ENCODE measurements around the gene CAPNS2. TPM values are rescaled to one million over a fixed set of nuclear protein-coding genes. Genes with fewer than 3 reads are reported as not detected.

Gene CAPNS2
- total and polyA plus RNA-seq, 9 donors, result 0.53 to 1.4 (median 0.69) TPM; not detected in 4

DNA sequence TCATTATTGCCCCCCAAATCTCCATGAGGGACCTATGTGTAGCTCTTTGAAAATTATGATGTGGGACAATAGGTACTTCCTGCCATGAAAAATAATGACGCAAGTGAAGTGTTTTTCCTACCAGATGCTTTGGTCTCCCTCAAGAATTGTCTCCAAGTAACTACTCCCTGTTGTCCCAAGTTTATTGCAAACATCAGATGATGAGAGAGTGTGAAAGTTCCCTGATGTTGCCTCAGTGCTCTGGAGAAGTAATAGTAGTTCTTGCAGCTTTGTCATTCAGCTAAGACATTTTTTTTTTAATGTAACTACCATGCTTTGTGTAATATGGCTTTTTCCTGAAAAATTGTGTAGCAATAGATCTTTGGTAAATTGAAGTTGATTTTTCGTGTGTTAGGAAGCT lies 37.5 kb upstream of the CAPNS2 start:
- no peak overlapping the region for H3K4me3 ChIP-seq
- no peaks in the 10 kb centered on the region for H3K36me3 ChIP-seq
- no peak overlapping the region for H3K27ac ChIP-seq
- no peaks in the 10 kb centered on the region for H3K4me1 ChIP-seq (ENCODE audit: insufficient read depth)
- intact Hi-C loops (cut with DNase I), result no loop called here
- TF ChIP-seq, protein P1, sequence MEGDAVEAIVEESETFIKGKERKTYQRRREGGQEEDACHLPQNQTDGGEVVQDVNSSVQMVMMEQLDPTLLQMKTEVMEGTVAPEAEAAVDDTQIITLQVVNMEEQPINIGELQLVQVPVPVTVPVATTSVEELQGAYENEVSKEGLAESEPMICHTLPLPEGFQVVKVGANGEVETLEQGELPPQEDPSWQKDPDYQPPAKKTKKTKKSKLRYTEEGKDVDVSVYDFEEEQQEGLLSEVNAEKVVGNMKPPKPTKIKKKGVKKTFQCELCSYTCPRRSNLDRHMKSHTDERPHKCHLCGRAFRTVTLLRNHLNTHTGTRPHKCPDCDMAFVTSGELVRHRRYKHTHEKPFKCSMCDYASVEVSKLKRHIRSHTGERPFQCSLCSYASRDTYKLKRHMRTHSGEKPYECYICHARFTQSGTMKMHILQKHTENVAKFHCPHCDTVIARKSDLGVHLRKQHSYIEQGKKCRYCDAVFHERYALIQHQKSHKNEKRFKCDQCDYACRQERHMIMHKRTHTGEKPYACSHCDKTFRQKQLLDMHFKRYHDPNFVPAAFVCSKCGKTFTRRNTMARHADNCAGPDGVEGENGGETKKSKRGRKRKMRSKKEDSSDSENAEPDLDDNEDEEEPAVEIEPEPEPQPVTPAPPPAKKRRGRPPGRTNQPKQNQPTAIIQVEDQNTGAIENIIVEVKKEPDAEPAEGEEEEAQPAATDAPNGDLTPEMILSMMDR (IDR thresholded peaks at IDR 0.05), result no peak
- TF ChIP-seq EP300 (IDR thresholded peaks at IDR 0.05) (no peak), POLR2A (IDR thresholded peaks at IDR 0.05) (no peak)
- H3K27me3 ChIP-seq, result no peaks in the 10 kb centered on the region
- 74 to 77% (median 77%) methylated on average over 2 of the region's 2 CpGs for WGBS, 3 donors
- H3K9me3 ChIP-seq, result no peaks in the 10 kb centered on the region
- DNase-seq, result no peak

DNA sequence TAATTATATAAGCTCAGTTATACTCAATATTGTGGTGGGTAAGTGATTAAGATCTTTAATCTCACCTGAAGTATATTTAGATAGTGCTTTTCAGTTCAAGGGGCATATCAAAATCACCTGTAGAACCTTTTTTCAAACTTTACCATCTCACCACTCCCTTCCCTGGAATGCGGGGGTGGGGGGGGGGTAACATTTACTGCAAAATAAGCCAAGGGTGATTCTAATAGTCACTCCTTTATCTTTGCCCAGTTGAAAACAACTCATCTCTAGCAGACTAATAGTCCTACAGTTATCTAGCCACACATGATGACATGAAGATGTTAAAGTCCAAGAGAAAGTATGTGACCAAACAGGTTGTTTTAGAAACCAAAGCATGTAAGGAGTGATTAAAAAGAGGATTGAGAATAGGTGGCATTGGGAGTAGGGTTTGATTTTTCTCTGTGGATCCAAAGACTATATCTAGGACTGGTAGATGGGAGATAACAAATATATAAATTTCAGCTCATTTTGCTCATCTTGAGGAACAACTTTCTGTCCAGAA lies 36.1 kb upstream of the CAPNS2 start:
- TF ChIP-seq POLR2A (IDR thresholded peaks at IDR 0.05) (no peak), EP300 (IDR thresholded peaks at IDR 0.05) (no peak)
- TF ChIP-seq, protein P1 (IDR thresholded peaks at IDR 0.05), result no peak
- Histone ChIP-seq H3K36me3 (no peaks in the 10 kb centered on the region), H3K27me3 (no peaks in the 10 kb centered on the region), H3K9me3 (no peaks in the 10 kb centered on the region), H3K4me3 (no peak overlapping the region), H3K27ac (no peak overlapping the region), H3K4me1 (ENCODE audit: insufficient read depth) (no peaks in the 10 kb centered on the region)
- no peak for DNase-seq
- 89 to 100% (median 95%) methylated on average over 1 of the region's 1 CpG for WGBS, 3 donors
- intact Hi-C loops (cut with DNase I), result no loop called here

DNA sequence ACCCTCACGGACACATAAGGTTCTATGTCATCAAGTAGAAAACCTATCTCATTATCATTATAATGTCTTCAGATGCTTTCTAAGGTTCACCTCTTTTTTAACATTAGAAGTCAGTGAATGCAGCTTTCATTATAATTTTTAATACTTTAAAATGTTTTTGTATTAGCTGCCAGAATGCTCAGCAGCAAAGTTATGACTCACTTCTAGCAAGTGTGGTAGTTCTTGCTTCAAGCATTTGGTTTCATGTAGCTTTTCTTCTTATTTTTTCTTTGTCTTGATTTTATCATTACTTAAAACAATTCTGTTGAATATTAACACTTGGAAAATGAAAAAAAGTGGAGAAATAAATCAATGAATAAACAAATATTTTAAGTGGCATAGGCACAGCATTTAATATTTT lies 34.3 kb upstream of the CAPNS2 start:
- Histone ChIP-seq H3K27ac (no peak overlapping the region), H3K36me3 (no peaks in the 10 kb centered on the region), H3K27me3 (no peaks in the 10 kb centered on the region), H3K4me1 (ENCODE audit: insufficient read depth) (no peaks in the 10 kb centered on the region), H3K4me3 (no peak overlapping the region), H3K9me3 (no peaks in the 10 kb centered on the region)
- intact Hi-C loops (cut with DNase I), result no loop called here
- 76 to 85% (median 84%) methylated on average over 1 of the region's 1 CpG for WGBS, 3 donors
- TF ChIP-seq EP300 (IDR thresholded peaks at IDR 0.05) (no peak), POLR2A (IDR thresholded peaks at IDR 0.05) (no peak)
- TF ChIP-seq, protein P1 (IDR thresholded peaks at IDR 0.05), result no peak
- DNase-seq, result no peak

DNA sequence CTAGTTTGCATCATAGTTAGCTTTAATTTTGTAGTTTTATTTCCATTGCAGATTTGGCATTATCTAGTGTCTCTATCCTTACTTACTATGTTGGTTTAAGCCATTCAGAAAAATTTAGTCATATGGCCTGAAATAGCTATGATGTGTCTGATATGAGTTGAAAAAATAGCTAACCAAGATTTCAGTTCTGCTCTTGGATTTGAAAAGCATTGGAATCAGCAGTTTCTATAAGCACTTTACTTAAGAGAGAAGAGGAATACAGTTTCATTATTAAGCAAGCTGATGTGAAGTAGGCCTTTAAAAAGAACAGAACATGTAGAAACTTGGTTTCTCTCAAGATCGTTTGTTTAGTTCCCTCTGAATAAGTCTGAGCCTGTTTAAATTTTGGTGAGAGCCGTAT lies 31.7 kb upstream of the CAPNS2 start:
- no peak overlapping the region for H3K4me3 ChIP-seq
- no peaks in the 10 kb centered on the region for H3K9me3 ChIP-seq
- H3K36me3 ChIP-seq, result no peaks in the 10 kb centered on the region
- H3K27ac ChIP-seq, result no peak overlapping the region
- WGBS, 3 donors, result 87 to 91% (median 91%) methylated on average over 2 of the region's 2 CpGs
- H3K27me3 ChIP-seq, result no peaks in the 10 kb centered on the region
- H3K4me1 ChIP-seq (ENCODE audit: insufficient read depth), result no peaks in the 10 kb centered on the region
- no peak for DNase-seq
- TF ChIP-seq POLR2A (IDR thresholded peaks at IDR 0.05) (no peak), EP300 (IDR thresholded peaks at IDR 0.05) (no peak)
- TF ChIP-seq, protein P1 (IDR thresholded peaks at IDR 0.05), result no peak
- intact Hi-C loops (cut with DNase I), result no loop called here

All from ovary (tissue), 9 donors.